ENCODE data around the gene CDH3.

Gene CDH3

DNA sequence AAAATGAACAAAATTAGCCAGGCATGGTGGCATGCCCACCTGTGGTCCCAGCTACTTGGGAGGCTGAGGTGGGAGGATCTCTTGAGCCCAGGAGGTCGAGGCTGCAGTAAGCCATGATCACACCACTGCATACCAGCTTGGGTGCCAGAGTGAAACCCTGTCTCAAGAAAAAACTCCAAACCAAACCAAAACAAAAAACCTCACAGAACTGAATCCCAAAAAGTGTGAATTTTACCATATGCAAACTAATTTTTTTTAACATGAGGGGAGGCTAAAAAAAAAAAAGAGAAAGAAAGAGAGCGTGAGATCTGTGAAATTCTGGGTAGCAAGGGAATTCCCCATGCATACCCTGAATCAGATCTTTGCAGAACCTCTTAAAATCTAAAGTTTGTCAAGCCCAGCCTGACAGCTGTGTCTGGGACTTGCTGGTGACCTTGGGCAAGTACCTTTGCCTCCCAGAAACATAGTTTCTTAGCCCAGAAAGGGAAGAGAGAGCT, 74.9 kb downstream of the CDH3 start:
- Histone ChIP-seq H3K4me1 (ENCODE audit: insufficient read depth, low read length, poor library complexity, severe bottlenecking) (no peaks in the 10 kb centered on the region), H3K4me2 (ENCODE audit: low read depth, low read length, poor library complexity, severe bottlenecking) (no peak overlapping the region), H3K27me3 (ENCODE audit: insufficient read depth, low read length, poor library complexity, severe bottlenecking) (no peaks in the 10 kb centered on the region), H3K9me3 (ENCODE audit: insufficient read depth, low read depth, low read length) (no peaks in the 10 kb centered on the region), H3K9me2 (replicated peaks; ENCODE audit: low read depth, low read length) (no peaks in the 10 kb centered on the region), H3K79me2 (ENCODE audit: insufficient read depth, low read length) (no peaks in the 10 kb centered on the region), H3K9ac (ENCODE audit: low read depth, low read length, poor library complexity, severe bottlenecking) (no peak overlapping the region), H3F3A (ENCODE audit: low read depth) (no peaks in the 10 kb centered on the region), H2AFZ (ENCODE audit: low read length) (no peak overlapping the region), H3K36me3 (ENCODE audit: insufficient read depth, low read length) (no peaks in the 10 kb centered on the region), H4K20me1 (ENCODE audit: insufficient read depth, low read length, poor library complexity, severe bottlenecking) (no peaks in the 10 kb centered on the region), H3K4me3 (ENCODE audit: low read length, poor library complexity, severe bottlenecking) (no peak overlapping the region)
- TF ChIP-seq, protein P1, sequence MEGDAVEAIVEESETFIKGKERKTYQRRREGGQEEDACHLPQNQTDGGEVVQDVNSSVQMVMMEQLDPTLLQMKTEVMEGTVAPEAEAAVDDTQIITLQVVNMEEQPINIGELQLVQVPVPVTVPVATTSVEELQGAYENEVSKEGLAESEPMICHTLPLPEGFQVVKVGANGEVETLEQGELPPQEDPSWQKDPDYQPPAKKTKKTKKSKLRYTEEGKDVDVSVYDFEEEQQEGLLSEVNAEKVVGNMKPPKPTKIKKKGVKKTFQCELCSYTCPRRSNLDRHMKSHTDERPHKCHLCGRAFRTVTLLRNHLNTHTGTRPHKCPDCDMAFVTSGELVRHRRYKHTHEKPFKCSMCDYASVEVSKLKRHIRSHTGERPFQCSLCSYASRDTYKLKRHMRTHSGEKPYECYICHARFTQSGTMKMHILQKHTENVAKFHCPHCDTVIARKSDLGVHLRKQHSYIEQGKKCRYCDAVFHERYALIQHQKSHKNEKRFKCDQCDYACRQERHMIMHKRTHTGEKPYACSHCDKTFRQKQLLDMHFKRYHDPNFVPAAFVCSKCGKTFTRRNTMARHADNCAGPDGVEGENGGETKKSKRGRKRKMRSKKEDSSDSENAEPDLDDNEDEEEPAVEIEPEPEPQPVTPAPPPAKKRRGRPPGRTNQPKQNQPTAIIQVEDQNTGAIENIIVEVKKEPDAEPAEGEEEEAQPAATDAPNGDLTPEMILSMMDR (conservative IDR thresholded peaks at IDR 0.05; ENCODE audit: low read length), result no peak
- no peak for TF ChIP-seq EZH2phosphoT487 (IDR thresholded peaks at IDR 0.05; ENCODE audit: borderline replicate concordance)

DNA sequence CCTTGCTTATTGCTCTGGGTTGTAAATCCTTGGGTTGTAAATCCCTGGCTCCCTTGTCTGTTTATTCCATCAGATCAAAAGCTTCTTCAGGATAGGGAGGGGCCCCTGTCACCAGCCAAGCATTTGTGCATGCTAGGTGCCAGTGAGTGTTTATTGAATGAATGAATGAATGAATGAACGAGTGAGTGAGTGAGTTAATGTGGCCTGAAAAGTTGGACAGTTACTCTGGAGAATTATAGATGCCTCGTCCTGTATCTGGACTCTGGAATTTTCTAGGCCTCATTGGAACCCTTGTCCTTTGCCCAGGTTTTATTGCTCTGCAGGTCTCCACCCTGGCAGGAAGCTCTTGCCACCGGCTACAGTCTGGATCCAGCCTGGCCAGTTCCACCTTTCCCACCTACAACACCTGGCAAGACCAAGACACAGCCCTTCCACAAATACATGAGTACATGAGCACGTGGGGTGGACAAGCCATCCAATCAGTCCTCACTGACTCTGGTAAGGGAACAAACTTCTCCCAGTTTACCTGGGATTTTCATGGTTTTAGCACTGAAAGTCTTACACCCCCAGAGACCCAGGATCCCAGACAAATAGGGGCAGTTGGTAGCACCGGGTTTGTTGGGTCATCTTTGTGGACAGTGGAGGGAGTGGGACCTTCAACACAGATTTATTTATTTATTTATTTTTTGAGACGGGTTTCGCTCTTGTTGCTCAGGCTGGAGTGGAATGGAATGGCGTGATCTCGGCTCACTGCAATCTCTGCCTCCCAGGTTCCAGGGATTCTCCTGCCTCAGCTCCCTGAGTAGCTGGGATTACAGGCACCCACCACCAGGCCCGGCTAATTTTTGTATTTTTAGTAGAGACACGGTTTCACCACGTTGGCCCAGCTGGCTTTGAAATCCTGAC, 77.3 kb downstream of the CDH3 start:
- H3K9me2 ChIP-seq (replicated peaks; ENCODE audit: low read depth, low read length), result no peaks in the 10 kb centered on the region
- TF ChIP-seq, protein P1 (conservative IDR thresholded peaks at IDR 0.05; ENCODE audit: low read length), result no peak
- TF ChIP-seq EZH2phosphoT487 (IDR thresholded peaks at IDR 0.05; ENCODE audit: borderline replicate concordance), result no peak
- no peak overlapping the region for H3K4me3 ChIP-seq (ENCODE audit: low read length, poor library complexity, severe bottlenecking)
- H3K27me3 ChIP-seq (ENCODE audit: insufficient read depth, low read length, poor library complexity, severe bottlenecking), result no peaks in the 10 kb centered on the region
- H3F3A ChIP-seq (ENCODE audit: low read depth), result no peaks in the 10 kb centered on the region
- H3K4me2 ChIP-seq (ENCODE audit: low read depth, low read length, poor library complexity, severe bottlenecking), result no peak overlapping the region
- H3K79me2 ChIP-seq (ENCODE audit: insufficient read depth, low read length), result no peaks in the 10 kb centered on the region
- no peak overlapping the region for H2AFZ ChIP-seq (ENCODE audit: low read length)
- no peaks in the 10 kb centered on the region for H3K36me3 ChIP-seq (ENCODE audit: insufficient read depth, low read length)
- no peaks in the 10 kb centered on the region for H3K4me1 ChIP-seq (ENCODE audit: insufficient read depth, low read length, poor library complexity, severe bottlenecking)
- no peaks in the 10 kb centered on the region for H3K9me3 ChIP-seq (ENCODE audit: insufficient read depth, low read depth, low read length)
- H3K9ac ChIP-seq (ENCODE audit: low read depth, low read length, poor library complexity, severe bottlenecking), result no peak overlapping the region
- no peaks in the 10 kb centered on the region for H4K20me1 ChIP-seq (ENCODE audit: insufficient read depth, low read length, poor library complexity, severe bottlenecking)

DNA sequence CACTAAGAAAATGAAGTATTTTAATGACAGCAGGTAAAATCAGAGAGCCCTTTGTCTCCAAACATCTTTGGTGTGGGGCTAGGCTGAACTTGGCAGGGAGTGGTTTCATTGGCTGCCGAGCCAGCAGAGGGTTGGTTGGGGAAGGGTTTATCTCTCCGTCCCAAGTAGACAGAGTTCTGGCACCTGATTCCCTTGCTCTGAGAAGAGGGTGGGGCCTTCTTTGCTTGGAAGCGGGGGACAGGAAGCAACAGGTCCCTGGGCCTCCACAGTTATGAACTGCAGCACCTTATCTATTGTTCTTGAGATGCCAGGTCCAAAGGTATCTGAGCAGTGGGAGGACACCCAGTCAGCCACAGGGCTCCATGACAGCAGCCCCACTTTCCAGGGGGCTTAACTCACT, 79.7 kb downstream of the CDH3 start:
- Histone ChIP-seq H3K79me2 (ENCODE audit: insufficient read depth, low read length) (no peaks in the 10 kb centered on the region), H3K9me3 (ENCODE audit: insufficient read depth, low read depth, low read length) (no peaks in the 10 kb centered on the region), H3K4me3 (ENCODE audit: low read length, poor library complexity, severe bottlenecking) (no peak overlapping the region), H3K4me2 (ENCODE audit: low read depth, low read length, poor library complexity, severe bottlenecking) (no peak overlapping the region), H3K36me3 (ENCODE audit: insufficient read depth, low read length) (no peaks in the 10 kb centered on the region), H3K9me2 (replicated peaks; ENCODE audit: low read depth, low read length) (no peaks in the 10 kb centered on the region), H4K20me1 (ENCODE audit: insufficient read depth, low read length, poor library complexity, severe bottlenecking) (no peaks in the 10 kb centered on the region), H3K27me3 (ENCODE audit: insufficient read depth, low read length, poor library complexity, severe bottlenecking) (no peaks in the 10 kb centered on the region), H3F3A (ENCODE audit: low read depth) (no peaks in the 10 kb centered on the region), H3K9ac (ENCODE audit: low read depth, low read length, poor library complexity, severe bottlenecking) (no peak overlapping the region), H2AFZ (ENCODE audit: low read length) (no peak overlapping the region), H3K4me1 (ENCODE audit: insufficient read depth, low read length, poor library complexity, severe bottlenecking) (no peaks in the 10 kb centered on the region)
- TF ChIP-seq, protein P1 (conservative IDR thresholded peaks at IDR 0.05; ENCODE audit: low read length), result no peak
- TF ChIP-seq EZH2phosphoT487 (IDR thresholded peaks at IDR 0.05; ENCODE audit: borderline replicate concordance), result no peak

Data from Loucy (cell line).